GM12891 (cell line): ENCODE data around the gene KCNAB1.

Experiments
- DNase-seq: peaks from one replicate; pipeline ENCODE4 v3.0.0; 2011; ENCODE audit warnings: low spot score; ENCODE audit not compliant: insufficient read length
- FAIRE-seq: peaks from 2 replicates; lab custom pipeline; 2011; peaks lifted over from hg19 to GRCh38; lab: Jason Lieb, UNC
- PAX5 ChIP-seq: IDR thresholded peaks from 2 replicates; pipeline ENCODE4 v1.6.1; 2011; ENCODE audit warnings: low read length, moderate library complexity, mild to moderate bottlenecking; ENCODE audit not compliant: insufficient read depth, severe bottlenecking
- POLR2A ChIP-seq: IDR thresholded peaks from 2 replicates; pipeline ENCODE4 v1.6.1; 2011; ENCODE audit warnings: low read depth, low read length, control low read depth
- POLR2AphosphoS5 ChIP-seq: IDR thresholded peaks from 2 replicates; pipeline ENCODE4 v1.6.1; 2011; ENCODE audit warnings: low read depth, low read length, control low read depth
- POU2F2 ChIP-seq: IDR thresholded peaks from 2 replicates; pipeline ENCODE4 v1.6.1; 2011; ENCODE audit warnings: low read depth, mild to moderate bottlenecking, control low read depth, low read length, moderate library complexity
- SPI1 ChIP-seq: IDR thresholded peaks from 2 replicates; pipeline ENCODE4 v1.6.1; 2011; ENCODE audit warnings: low read depth, low read length, control low read depth
- TAF1 ChIP-seq: IDR thresholded peaks from 2 replicates; pipeline ENCODE4 v1.6.1; 2011; ENCODE audit warnings: low read depth, low read length, control low read depth

The KCNAB1 gene

DNA sequence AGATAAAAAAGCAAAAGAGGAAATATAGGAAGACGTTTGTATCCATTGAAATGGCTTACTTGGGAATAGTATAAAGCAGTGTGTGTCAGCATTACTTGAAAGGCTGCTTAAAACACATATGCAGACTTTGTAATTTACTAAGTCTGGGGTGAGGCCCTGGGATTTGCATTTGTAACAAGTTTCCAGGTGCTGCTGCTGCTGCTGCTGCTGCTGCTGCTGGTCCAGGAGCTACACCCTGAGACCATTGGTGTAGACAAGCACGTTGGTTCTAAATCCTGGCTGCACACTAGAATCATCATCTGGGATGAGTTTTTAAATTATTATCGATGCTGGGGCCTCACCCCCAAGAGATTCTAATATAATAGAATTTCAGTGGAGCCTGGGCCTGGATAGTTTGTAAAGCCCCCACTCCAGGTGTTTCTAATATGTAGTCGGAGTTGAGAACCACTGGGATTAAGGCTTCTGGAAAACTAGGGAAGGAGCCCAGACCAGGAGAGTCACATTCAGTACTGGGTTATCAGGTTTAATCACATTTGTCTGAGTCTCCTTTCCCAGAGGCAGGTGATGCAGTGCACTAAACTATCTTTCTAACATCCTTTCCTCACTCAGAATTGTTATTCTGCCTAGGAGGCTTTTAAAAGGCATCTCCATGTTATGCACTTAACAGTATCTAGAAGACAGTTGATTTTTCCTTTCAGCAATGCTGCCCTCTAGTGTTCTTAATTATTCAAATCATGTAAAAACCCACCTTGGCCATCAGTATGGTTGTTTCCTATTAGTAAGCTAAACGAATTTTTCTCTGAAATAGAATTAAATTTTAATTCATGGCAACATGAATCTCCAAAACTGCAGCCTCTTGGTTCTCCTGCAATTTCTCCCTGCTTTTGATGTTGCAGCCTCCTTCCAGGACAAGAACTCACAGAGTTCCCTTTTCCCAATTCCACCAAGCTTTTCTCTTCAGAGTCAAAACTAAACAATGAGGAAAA, 389.1 kb downstream of the KCNAB1 start:
- no peak for TF ChIP-seq TAF1
- TF ChIP-seq POLR2AphosphoS5 = no peak
- no peak for TF ChIP-seq POLR2A
- no peak for TF ChIP-seq SPI1
- TF ChIP-seq PAX5 = no peak
- no peak for TF ChIP-seq POU2F2
- FAIRE-seq = peak; percentile 13
- DNase-seq = peak; percentile 12

DNA sequence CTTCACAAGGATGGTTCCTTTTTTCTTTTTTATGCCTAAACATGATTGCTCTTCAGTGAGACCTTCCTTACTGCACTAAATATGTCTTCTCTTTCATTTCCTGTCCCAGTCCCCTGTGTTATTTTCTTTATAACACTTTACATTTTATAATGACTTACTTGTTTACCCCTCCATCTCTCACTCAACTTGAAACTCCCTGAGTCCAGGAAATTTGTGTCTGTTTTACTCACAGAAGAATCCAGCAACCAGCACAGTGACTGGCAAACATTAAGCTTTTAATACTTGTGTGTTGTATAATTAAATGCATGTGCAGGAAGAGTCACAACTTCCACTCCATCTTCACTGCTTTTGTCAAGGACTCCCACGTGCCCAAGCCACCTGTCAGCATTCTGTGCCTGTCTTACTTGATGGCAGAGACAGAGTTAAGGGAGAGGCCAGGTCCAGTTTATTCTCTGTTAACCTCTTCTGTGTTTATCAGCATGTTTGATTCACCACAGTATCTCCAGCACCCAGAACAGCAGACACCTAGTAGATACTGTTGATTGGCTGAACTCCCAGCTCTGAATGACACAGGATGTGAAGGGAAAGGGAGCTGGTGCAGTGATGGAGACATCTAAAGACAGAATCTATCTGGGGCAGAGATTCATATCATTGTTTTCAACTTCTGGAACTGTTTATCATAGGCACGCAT, 391.8 kb downstream of the KCNAB1 start:
- peak; percentile 48 for FAIRE-seq
- TF ChIP-seq PAX5 = no peak
- TF ChIP-seq SPI1 = no peak
- no peak for TF ChIP-seq POU2F2
- TF ChIP-seq POLR2AphosphoS5 = no peak
- no peak for TF ChIP-seq POLR2A
- TF ChIP-seq TAF1 = no peak
- DNase-seq = no peak

- DNase-seq (no peak), FAIRE-seq (no peak)
- TF ChIP-seq POLR2A (no peak), POU2F2 (no peak), POLR2AphosphoS5 (no peak), TAF1 (no peak), PAX5 (no peak), SPI1 (no peak)
These were observed 393.2 kb downstream of the KCNAB1 start for GRCh38 chr3:156513619-156514018.

- FAIRE-seq (no peak), DNase-seq (no peak)
- TF ChIP-seq SPI1 (no peak), POLR2AphosphoS5 (no peak), PAX5 (no peak), POU2F2 (no peak), POLR2A (no peak), TAF1 (no peak)
These were observed 395.9 kb downstream of the KCNAB1 start for GRCh38 chr3:156516284-156516683.

GRCh38 chr3:156516961-156517360, 396.6 kb downstream of the KCNAB1 start:
- FAIRE-seq (no peak), DNase-seq (no peak)
- no peak for TF ChIP-seq POLR2A
- TF ChIP-seq TAF1 = no peak
- no peak for TF ChIP-seq PAX5
- TF ChIP-seq POLR2AphosphoS5 = no peak
- no peak for TF ChIP-seq POU2F2
- no peak for TF ChIP-seq SPI1

DNA sequence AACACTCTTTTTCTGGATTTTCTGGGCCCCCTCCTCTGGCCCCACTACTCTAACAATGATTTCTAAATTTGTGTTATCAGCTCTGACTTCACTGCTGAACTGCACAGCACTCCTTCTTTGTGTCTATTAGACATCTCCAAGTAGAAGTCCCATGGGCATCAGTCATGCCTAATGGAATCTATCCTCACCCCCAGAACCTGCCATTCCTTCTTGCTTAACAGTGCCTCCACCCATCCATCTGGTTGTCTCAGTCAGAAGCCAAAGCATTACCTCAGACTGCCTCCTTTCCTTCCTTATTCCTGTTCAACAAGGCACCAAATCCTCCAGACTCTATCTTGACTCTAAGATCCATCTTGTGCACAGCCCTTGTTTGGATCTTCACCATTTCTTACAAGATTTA, 398.3 kb downstream of the KCNAB1 start:
- no peak for DNase-seq
- TF ChIP-seq PAX5 (no peak), TAF1 (no peak), SPI1 (no peak), POU2F2 (no peak), POLR2AphosphoS5 (no peak), POLR2A (no peak)
- no peak for FAIRE-seq

- no peak for DNase-seq
- TF ChIP-seq POLR2AphosphoS5 = no peak
- no peak for TF ChIP-seq PAX5
- TF ChIP-seq POU2F2 = no peak
- no peak for TF ChIP-seq POLR2A
- FAIRE-seq = no peak
These were observed 399.4 kb downstream of the KCNAB1 start for GRCh38 chr3:156519758-156520162.

GRCh38 chr3:156522673-156523072, 402.3 kb downstream of the KCNAB1 start:
- DNase-seq (no peak), FAIRE-seq (no peak)
- TF ChIP-seq SPI1 (no peak), POLR2A (no peak), PAX5 (no peak), TAF1 (no peak), POU2F2 (no peak), POLR2AphosphoS5 (no peak)

DNA sequence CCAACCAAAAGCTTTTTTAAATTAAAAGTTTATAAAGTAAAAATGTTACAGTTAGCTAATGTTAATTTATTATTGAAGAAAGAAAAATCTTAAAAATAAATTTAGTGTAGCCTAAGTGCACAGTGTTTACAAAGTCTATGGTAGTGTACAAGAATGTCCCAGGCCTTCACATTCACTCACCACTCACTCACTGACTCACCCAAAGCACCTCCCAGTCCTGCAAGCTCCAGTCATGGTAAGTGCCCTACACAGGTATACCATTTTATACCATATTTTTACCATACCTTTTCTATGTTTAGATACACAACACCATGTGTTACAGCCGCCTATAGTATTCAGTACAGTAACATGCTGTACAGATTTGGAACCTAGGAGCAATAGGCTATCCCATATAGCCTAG, 405.4 kb downstream of the KCNAB1 start:
- FAIRE-seq = no peak
- TF ChIP-seq POLR2A (no peak), TAF1 (no peak), SPI1 (no peak), POU2F2 (no peak), POLR2AphosphoS5 (no peak), PAX5 (no peak)

More for the DNA sequence above, 405.4 kb downstream of the KCNAB1 start:
- DNase-seq = no peak
